Activated CD4-positive, alpha-beta T cell treated with anti-CD3 and anti-CD28 coated beads, Interleukin-2, Interleukin-6, amounts not matched to agents 100 ng/mL and 50 ng/mL, durations not matched to agents 16 hours and 8 hours (primary cell): ENCODE measurements around the gene VMP1.
A peak's percentile ranks its signal among the peaks of the same experiment; 100 is the strongest.
"Not testable (repeated sequence)": the region's sequence is repeated elsewhere in the genome, so short reads cannot be mapped to it uniquely, and the experiment has no call there.

Source experiments
- DNase-seq: peaks from one replicate; pipeline ENCODE4 v3.0.0-alpha.2; 2020

The VMP1 gene

DNA sequence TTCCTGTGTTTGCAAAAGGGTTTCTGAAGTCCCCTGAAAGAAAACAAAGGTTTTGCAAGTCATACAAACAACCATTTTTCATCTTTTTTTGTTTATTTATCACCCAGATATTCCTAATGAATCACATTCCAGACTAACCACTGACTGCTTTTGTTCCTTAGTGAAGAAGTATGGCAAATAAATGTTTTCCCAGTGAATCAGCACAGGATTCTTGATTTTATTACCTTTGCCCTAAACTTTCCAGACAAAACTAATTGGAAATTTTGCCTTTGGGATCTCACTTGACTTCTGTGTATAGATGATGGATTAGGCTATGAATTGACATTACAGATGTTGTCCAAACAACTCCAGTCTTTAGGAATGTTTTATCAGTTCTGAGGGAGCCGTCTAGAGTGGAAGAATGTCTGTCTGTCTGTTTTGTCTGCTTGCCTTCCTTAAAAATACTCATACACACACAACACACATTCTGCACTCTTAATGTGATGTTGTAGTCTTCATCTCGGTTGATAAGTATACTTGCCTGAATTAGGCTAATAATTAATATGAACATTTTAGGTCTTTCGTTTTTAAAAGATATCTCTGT, 48.9 kb downstream of the VMP1 start:
- no peak for DNase-seq

DNA sequence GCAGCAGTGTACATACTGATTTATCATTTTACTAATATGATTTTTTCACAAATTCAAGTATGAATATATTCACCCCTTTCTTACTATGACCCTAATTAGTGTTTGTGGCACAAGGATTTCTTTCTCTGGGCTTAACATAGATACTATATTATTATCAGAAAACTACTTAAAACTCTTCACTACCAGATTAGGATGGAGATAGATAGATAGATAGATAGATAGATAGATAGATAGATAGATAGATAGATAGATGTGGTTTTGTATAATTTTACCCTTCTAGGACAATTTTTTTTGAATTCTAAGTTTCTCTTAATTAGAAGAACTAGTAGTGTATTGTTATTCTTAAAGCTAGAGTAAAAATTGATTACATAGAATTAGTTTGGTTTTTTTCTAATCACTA, 49.6 kb downstream of the VMP1 start:
- DNase-seq = no peak

DNA sequence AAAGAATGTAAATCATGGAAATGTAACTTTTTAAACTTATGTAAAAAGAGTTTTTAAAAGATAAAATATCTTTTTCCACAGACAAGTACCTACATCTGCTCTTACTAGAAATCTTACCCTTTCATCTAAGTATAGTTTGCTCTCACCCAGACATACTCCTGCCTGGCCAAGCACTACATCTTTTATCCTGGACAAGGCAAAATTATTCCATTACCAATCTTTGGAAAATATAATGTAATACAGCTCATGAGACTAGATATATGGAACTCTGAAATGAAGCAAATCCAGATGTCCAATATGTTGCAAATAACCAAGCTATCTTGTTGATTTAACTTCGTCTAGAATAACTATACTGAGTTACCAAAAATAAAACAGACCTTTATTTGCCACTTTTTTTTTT, 50.0 kb downstream of the VMP1 start:
- DNase-seq = no peak

DNA sequence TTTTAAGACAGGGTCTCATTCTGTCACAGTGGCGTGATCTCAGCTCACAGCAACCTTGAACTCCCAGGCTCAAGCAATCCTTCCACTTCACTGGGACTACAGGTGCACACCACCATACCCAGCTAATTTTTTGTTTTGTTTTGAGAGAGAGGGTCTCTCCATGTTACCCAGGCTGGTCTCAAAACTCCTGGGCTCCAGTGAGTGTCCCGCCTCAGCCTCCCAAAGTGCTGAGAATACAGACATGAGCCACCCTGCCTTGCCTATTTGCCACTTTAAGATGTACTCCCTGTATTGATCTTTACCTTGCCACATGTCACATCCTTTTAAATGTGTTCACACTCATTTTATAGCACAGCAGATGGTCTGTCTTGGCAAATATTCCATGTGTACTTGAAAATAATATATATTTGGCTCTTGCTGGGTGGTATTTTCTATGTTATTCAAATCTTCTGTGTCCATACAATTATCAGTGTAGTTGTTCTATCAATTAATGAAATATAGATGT, 50.5 kb downstream of the VMP1 start:
- no peak for DNase-seq

DNA sequence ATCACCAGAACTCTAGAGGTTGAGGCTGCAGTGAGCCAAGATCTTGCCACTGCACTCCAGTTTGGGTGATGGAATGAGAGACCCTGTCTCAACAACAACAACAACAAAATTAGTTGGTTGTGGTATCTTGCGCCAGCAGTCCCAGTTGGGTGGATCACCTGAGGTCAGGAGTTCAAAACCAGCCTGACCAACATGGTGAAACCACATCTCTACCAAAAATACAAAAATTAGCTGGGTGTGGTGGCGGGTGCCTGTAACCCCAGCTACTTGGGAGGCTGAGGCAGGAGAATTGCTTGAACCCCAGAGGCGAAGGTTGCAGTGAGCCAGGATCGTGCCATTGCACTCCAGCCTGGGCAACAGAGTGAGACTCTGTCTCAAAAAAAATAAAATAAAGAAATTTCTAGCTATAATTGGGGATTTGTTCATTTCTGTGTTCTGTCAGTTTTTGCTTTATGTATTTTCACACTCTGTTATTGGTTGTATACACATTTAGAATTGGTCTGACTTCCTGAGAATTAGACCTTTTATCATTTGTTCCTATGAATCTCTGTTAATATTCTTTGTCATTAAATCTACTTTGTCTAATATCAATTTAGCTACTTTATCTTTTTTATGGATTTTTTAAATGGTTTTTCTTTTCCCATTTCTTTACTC, 51.7 kb downstream of the VMP1 start:
- DNase-seq = not testable (repeated sequence)

DNA sequence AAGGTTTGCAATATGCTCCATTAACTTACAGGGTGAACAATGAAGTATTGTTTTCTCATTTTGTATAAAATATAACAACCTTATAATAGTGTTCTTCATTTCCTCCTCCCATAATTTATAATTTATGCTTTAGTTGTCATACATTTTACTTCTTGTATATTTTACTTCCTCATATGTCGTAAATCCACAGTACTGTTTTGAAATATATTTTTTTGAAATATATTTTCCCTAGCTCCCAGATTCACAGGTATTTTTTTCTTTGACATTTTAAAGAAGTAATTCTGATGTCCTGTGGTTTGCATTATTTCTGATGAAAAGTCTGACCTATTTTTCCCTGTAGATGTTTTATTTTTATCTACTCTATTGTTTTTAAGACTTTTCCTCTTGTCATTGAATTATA, 52.7 kb downstream of the VMP1 start:
- DNase-seq = no peak

DNA sequence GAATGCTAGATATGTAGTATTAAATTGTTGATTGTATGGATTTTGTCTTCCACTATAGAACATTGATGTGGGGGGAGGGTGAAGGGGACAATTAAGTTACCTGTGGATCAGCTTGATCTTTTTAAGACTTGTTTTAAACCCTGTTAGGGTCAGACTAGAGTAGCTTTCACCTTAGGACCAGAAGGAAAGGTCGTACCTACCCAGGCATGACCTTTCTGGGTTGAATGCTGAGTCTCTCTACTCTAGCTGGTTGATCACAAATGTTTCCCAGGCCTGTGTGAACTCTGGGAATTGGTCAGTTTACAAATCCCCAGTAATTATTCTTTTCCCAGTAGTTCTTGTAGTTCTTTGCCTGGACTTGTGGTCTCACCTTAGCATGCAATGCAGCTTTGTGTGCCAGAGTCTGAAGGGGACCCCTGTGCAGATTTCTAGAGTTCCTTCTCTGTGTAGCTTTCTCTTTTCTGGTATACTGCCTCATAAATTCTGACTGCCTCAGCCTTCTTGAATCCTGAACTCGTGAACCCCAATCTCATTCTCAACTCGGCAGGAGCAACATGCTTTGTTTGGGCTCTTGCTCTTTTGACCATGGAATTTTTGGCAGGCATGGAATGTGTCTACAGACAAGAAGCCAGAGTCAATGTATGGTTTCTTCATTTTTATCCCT, 54.1 kb downstream of the VMP1 start:
- DNase-seq = peak; percentile 34

DNA sequence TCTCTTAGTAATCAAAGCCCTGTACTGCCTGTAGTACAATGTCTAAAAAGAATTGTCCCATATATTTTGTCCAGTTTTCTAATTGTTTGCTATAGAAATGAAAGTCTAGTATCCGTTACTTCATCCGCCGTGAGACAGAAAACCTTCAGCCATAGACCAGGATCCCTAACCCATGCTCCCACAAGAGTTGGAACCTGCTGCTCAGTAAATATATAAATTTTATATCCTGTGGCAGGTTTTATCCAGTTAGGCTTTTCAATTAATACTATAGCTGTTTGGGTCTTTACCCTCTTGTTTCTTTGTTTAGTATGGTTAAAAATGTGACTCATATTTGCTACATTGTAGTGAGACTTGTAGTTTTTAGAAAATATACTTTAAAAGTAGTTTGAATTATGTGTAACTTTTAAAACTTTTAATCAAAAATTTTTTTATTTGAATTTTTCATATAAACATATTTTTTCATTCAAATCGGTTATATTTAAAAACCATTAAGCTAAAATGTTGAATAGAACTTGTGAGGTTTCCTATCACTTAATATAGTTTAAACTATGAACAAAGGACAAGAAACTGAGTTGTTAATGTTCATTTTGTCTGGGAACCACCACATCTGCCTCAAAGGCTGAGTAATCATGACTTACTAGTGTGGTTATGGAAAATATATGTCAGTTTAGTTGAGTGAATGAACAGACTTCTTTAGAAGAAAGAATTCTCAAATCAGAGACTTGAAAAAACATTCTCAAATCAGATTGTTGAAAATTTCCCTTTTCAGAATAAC, 54.8 kb downstream of the VMP1 start:
- DNase-seq = peak; percentile 72

DNA sequence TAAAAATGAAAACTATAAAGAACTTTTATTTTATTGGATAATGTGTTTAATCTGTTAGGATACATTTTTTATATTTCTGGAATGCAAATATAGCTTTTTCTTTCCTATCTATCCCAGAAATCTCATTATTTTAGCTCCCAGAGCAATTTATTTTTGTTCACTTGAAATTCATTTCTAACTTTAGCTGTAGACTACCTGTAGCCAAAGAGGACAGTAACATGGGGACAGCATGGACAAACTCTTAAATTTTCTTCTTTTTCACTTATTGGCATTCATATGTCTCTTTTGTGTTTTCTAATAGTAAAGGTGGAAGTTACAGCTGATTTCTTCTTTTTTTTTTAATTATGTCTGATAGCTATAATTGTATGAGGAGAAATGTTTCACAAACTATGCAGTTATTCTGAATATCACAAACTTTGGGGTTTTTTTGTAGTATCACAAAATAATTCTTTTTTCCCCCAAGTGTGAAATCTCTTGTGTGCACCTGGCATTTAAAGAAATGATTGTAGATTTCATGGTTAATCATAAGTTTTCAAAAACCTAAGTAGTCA, 55.4 kb downstream of the VMP1 start:
- DNase-seq = no peak

DNA sequence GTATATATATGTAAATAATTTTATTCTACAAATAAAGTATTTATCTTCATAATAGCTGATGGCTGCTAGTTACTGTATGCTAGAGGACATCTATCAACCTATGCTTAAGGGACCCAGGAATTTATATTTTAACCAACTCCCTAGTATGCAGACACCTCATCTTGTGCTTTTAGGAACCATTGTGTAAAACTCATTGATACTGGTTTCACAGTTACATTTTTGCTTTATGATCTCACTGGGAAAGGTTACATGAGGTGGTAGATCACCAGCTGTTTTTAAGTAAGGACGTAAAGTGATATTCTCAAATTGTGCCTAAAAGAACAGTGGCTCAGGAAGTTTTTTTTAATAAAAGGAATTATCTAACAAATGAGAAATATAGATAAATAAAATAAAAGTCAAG, 56.4 kb downstream of the VMP1 start:
- DNase-seq = no peak

DNA sequence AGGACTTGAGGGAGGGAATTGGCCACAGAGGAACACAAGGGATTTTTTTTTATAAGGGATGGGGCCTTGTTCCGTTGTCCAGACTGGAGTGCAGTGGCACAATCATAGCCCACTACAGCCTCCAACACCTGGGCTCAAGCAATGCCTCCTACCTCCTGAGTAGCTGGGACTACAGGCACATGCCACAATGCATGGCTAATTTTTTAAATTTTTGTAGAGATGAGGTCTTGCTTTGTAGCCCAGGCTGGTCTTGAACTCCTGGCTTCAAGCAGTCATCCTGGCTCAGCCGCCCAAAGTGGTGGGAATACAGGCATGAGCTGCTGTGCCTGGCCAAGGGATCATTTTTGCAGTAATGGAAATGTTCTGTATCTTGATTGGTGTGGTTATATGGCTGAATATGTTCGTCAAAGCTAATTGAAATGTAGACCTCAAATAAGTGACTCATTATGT, 56.9 kb downstream of the VMP1 start:
- no peak for DNase-seq

DNA sequence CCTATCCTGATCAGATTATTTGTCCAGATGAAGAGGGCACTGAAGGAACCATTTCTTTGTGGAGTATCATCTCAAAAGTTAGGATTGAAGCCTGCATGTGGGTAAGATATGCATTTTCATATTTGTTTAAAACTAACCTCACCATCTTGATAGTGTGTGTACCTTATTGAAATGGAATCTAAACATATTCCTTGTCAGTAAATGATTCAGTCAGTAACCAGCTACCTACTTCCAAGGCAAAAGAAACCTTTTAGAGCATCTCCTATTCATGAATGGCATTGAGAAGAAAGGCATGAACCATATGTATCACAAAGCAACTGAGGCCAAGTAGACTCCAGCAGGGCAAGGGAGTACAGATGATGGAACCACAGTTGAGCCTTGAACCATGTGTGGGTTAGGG, 57.6 kb downstream of the VMP1 start:
- no peak for DNase-seq

DNA sequence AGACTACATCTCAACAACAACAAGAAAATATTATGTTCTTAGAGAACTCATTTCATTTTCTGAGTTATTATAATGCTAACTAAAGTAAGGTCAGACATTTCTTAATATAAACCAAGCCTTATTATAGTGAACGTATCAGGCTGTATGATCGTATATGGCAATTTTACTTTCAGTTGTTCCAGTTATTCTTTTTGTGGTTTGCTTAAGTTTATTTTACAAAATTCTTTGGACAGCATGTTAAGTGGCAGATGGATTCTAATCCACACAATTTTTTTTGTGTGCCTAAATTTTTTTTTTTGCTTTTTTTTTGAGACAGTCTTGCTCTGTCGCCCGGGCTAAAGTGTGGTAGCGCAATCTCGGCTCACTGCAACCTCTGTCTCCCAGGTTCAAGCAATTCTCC, 59.0 kb downstream of the VMP1 start:
- DNase-seq = no peak

DNA sequence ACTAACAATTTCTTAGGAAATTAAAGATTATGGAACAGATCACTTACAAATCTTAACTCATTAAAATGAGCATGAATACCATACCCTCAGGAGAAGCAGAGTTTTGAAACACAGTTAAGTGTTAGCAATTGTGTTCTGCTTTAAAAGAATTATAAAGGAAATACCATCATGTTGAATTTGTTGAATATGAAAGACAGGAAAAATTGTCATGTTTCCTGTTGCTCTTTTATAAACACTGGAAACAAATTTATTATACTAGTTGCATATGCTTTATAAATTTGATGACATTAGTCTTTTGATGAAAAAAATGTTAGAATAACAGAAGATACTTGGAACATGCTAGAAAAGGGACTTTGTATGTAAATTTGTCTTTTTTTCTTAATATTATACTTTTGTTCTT, 59.7 kb downstream of the VMP1 start:
- no peak for DNase-seq

DNA sequence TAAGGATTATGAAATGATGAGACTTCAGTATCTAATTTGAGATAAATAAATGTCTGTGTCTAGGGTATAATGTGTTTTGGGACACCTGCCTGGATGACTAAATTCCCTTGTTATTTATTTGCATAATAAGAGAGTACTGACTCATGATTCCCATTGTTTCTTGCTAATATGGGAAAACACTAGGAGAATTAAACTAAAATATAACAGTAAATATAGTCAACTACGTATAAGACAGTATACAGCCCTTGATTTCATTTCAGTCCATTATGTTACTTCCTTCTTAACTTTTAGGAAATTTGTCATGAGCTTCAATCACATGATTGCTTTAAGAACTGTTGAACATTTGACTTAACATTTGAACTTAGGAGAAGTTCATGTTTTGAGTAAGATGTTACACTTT, 62.4 kb downstream of the VMP1 start:
- no peak for DNase-seq

DNA sequence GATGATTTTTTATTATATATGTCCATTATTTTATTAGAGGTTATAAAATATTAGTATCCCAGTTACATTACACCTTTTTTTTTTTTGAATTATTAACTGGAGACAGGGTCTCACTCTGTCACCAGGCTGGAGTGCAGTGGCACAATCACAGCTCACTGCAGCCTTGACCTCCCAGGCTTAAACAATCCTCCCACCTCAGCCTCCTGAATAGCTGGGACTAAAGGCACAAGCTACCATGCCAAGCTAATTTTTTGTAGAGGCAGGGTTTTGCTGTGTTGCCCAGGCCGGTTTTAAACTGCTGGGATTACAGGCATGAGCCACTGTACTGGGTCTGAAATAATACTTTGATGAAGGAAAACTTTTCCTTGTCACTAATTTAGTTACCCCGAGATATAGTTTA, 63.6 kb downstream of the VMP1 start:
- DNase-seq = no peak

DNA sequence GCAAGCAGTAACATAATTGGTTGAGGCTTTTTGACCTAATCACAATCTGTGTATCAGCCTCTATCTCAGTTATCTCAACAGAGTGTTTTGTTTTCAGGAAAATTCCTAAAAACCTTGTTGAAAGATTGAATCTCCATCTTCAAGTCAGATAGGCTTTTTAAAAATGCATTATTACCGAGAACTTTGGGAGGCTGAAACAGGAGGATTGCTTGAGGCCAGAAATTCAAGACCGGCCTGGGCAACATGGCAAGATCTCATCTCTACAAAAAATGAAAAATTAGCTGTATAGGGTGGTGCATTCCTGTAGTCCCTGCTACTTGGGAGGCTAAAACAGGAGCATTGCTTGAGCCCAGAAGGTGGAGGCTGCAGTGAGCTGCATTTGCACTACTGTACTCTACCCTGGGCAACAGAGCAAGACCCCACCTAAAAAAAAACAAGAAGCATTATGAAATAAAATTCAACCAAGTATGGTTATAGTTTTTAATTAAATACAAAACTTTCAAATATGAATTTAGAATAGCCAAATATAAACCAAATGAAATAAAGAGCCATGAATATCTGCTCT, 68.4 kb downstream of the VMP1 start:
- no peak for DNase-seq

DNA sequence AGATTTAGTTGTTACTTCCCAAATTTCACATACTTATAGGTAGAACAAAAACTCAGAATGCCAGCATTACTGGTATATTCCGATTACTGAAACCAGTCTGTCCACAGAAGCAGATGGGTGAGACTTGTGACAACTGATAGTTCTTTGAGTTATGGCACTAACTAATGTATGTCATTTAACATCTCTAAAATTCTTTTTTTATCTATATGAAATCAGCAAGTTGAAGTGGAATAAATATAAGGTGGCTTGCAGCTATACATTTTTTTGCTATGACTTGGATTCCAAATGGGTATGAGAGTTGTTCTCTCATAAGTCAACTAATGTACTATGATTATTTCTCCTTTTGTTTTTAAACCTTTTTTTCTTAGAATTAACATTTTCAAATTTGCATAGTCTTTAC, 69.1 kb downstream of the VMP1 start:
- no peak for DNase-seq

DNA sequence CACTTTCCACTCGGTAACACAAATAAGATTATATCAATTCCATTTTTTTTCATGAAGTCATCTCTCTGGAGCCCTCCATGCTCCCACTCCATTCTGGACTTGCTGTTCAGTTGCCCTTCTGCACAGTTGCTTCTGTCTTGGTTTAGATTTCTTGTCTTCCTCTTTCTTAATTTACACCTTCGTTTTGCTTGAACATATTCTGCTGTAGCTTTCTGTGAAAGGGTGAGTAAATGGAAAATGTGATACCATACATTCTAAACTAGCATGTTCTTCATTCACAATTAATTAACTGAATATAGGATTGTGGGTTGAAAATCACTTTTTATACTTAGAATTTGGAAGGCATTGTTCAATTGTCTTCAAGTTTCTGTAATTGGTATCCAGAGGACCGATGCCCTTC, 69.6 kb downstream of the VMP1 start:
- no peak for DNase-seq

DNA sequence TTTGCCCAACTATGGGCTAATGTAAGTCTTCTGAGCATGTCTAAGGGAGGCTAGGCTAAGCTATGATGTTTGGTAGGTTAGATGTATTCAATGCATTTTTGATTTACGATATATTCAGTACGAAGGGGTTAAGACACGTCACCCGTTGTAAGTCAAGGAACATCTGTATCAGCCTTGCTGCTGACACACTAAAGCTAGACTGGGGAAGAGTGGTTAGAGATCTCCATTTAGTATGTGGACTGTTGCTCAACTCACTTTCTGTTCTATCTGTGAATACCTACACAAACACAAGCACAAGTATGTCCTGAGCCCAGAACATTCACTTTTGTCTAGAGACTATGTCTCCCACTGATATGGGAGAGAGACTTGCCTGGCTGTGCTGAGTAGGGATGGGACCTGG, 71.5 kb downstream of the VMP1 start:
- DNase-seq = no peak

DNA sequence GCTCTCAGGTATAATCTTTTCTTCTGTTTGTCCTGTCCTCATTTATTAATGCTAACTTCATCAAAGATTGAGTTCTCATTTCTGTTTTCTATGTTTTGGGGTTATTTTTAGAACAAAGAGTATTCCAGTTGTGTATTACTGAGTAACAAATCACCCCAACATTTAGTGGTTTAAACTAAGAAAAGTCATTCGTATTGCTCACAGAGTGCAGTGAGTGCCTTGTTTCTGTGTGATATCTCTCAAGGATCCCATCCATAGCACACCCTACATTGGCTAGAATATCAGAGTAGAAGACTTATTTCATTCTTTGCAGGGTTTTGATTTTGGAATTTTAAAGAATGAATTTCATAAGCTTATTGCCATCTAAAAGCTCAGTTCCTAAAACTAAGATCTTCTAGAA, 72.1 kb downstream of the VMP1 start:
- DNase-seq = no peak

DNA sequence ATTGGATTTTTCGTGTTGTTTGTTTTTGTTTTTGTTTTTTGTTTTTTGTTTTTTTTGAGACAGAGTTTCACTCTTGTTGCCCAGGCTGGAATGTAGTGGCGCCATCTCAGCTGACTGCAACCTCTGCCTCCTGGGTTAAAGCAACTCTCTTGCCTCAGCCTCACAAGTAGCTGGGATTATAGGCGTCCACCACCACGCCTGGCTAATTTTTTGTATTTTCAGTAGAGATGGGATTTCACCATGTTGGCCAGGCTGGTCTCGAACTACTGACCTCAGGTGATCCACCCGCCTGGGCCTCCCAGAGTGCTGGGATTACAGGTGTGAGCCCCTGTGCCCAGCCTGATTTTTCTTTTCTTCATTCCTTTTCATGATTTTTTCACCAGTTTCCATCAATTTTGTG, 73.1 kb downstream of the VMP1 start:
- not testable (repeated sequence) for DNase-seq
